GM23338 (cell line): ENCODE results near the gene MEAK7.

Source experiments
- CREB1 ChIP-seq: fragments of 250-450 bp; sonication (Bioruptor Pico); IDR thresholded peaks from 2 replicates; pipeline ENCODE4 v1.5.0; 2020; ENCODE audit warnings: low read depth, mild to moderate bottlenecking, moderate library complexity
- CTCF ChIP-seq, 2 experiments: fragments of 200-600 bp in 1 of 2; sonication (generic) in 1 of 2; conservative IDR thresholded peaks; 2 replicates each; pipeline versions ENCODE4 v1.5.1 to v1.6.1; 2016 to 2017; ENCODE audit warnings: antibody characterized with exemption in 2 of 2, low read depth in 2 of 2, mild to moderate bottlenecking in 2 of 2, moderate library complexity in 1 of 2
- ETS1 ChIP-seq: IDR thresholded peaks from 2 replicates; pipeline ENCODE4 v1.6.1; 2016; ENCODE audit warnings: antibody characterized with exemption
- EZH2 ChIP-seq: fragments of 200-600 bp; sonication (generic); IDR thresholded peaks from one replicate; pipeline ENCODE4 v1.8.0; 2017; ENCODE audit warnings: antibody characterized with exemption, mild to moderate bottlenecking, low read depth; ENCODE audit not compliant: unreplicated experiment
- EZH2phosphoT487 ChIP-seq: fragments of 200-600 bp; sonication (generic); IDR thresholded peaks from one replicate; pipeline ENCODE4 v1.8.1; 2018; ENCODE audit warnings: antibody characterized with exemption; ENCODE audit not compliant: unreplicated experiment
- JUNB ChIP-seq: IDR thresholded peaks from one replicate; pipeline ENCODE4 v1.6.1; 2016; ENCODE audit warnings: antibody characterized with exemption; ENCODE audit not compliant: unreplicated experiment
- POLR2AphosphoS5 ChIP-seq: IDR thresholded peaks from 2 replicates; pipeline ENCODE4 v1.6.1; 2016; ENCODE audit warnings: antibody characterized with exemption, low read depth
- REST ChIP-seq: IDR thresholded peaks from one replicate; pipeline ENCODE4 v1.6.1; 2018; ENCODE audit warnings: antibody characterized with exemption; ENCODE audit not compliant: unreplicated experiment
- ZNF114 ChIP-seq: fragments of 250-450 bp; sonication (Bioruptor Pico); IDR thresholded peaks from 2 replicates; pipeline ENCODE4 v1.5.0; 2020; ENCODE audit warnings: mild to moderate bottlenecking, moderate library complexity

- TF ChIP-seq CTCF (conservative IDR thresholded peaks at IDR 0.05; ENCODE audit: low read depth in 2 of 2) (no peak), EZH2phosphoT487 (no peak), REST (no peak), EZH2 (no peak), POLR2AphosphoS5 (no peak), ETS1 (no peak), ZNF114 (CRISPR knock-in tag) (no peak), JUNB (no peak), CREB1 (no peak)
These were observed 24.6 kb downstream of the MEAK7 start for GRCh38 chr16:84479716-84480450.
